G401 (cell line): ENCODE data around the gene RBM20. TPM values are rescaled to one million over a fixed set of nuclear protein-coding genes. Genes with fewer than 3 reads are reported as not detected.
"Not testable (repeated sequence)": the region's sequence is repeated elsewhere in the genome, so short reads cannot be mapped to it uniquely, and the experiment has no call there.

Source experiments
- DNase-seq: peaks from one replicate; pipeline ENCODE4 v3.0.0-alpha.2; 2015; ENCODE audit warnings: low spot score
- in situ Hi-C: cut with HindIII; loops from 2 replicates; pipeline ENCODE4 v1.10.0; 2016; ENCODE audit warnings: low sequenced_read_pairs, mixed read lengths
- total RNA-seq: library from RNA; depleted of rRNA; stranded (reverse); fragments of >200 nt; shearing (Covaris generic); gene quantifications from 2 replicates; pipeline ENCODE4 v1.2.3, GENCODE V29; 2014

Gene RBM20
- total RNA-seq, 1 experiment from 2014 or later, result 2.7 TPM

DNA sequence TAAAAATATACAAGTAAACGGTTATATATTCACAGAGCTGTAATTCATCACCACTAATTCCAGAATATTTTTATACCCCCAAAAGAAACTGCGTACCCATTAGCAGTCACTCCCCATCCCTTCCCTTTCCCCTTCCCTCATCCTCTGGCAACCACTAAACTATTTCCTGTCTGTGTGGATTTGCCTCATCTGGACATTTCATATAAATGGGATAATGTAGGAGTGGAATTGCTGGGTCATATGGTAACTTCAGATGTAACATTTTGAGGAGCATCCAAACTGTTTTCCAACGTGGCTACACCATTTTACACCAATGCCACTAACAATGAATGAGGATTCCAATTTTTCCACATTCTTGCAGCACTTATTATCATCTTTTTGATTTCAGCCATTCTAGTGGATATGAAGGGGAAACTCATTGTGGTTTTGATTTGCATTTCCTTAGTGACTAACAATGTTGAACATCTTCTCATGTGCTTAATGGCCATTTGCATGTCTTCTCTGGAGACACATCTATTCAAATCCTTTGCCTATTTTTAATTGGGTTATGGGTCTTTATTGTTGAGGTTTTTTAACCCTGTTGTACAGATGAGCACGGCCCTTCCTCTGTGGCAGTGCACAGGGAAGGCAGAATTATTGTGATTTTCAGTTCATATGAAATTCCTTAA lies 79.2 kb downstream of the RBM20 start:
- in situ Hi-C loops, result no loop called here
- no peak for DNase-seq

GRCh38 chr10:110724116-110724921 lies 80.2 kb downstream of the RBM20 start:
- no peak for DNase-seq
- in situ Hi-C loops, result no loop called here

GRCh38 chr10:110724937-110725336 lies 80.8 kb downstream of the RBM20 start:
- in situ Hi-C loops, result no loop called here
- no peak for DNase-seq

GRCh38 chr10:110725801-110726630 lies 81.9 kb downstream of the RBM20 start:
- no peak for DNase-seq
- in situ Hi-C loops, result no loop called here

- DNase-seq, in situ Hi-C loops: not testable (repeated sequence)
Measured at GRCh38 chr10:110727785-110728184, 83.6 kb downstream of the RBM20 start.

GRCh38 chr10:110730345-110731050 lies 86.4 kb downstream of the RBM20 start:
- in situ Hi-C loops, result no loop called here
- DNase-seq, result no peak

- in situ Hi-C loops, result no loop called here
- DNase-seq, result peak; percentile 51
Measured at GRCh38 chr10:110733218-110733952, 89.2 kb downstream of the RBM20 start.

DNA sequence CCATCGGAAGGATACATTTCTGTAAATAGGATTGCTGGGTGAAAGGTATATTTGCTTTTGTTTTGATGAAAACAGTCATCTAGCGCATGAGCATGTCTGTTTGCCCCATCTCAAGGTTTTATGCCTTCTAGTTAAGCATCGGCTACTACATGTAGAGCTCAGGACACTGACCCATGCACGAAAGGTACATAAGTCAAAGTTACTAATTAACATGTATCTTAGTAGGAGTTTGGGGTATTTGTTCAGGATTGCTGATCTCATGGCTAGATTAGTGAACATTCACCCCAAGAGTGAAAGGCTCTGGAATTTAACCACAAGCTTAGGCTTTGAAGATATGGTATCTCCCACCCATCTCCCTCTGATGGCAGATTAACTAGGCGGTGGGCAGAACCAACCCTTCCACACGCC lies 91.5 kb downstream of the RBM20 start:
- DNase-seq, result no peak
- in situ Hi-C loops, result no loop called here

GRCh38 chr10:110737886-110738634 lies 93.9 kb downstream of the RBM20 start:
- in situ Hi-C loops, result no loop called here
- no peak for DNase-seq

GRCh38 chr10:110739811-110740271 lies 95.7 kb downstream of the RBM20 start:
- DNase-seq, result no peak
- in situ Hi-C loops, result no loop called here

DNA sequence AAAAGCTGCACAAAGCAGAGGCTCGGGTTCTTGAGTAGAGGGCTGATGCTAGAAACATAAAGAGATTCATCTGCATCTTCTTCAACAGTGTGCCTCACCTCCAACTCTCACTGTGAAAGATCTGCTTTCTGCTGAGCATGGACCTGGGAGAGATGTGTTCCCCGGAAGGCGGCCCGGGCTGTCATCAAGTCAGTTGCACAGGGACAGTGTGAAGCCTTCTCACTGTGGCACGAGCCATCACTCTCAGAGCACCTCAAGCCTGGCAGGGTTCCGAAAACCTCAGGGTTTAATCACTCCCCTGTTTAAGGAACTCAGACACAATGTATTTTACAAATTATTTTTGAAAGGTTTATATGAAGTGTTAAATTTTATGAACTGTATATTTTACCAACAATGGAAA lies 98.7 kb downstream of the RBM20 start:
- DNase-seq, result no peak
- in situ Hi-C loops, result no loop called here

DNA sequence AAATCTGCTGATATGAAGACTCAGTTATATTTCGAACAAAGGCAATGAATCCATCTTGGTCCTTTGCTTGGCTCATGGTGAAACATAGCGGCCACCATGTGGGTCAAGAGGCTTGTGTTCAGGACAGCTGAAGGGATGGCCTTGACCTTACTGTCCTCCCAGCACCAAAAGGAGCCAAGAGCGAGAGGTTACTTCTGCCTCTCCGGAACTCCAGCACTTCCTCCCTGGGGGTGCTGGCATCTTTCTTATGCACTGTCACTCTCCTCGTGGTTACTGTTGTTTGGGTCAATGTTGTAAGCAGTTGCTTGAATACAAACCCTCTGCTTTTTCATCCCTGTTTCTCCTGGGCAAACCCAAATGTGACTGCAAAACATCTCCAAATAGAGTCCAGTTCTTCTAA lies 100.6 kb downstream of the RBM20 start:
- in situ Hi-C loops, result no loop called here
- DNase-seq, result no peak

GRCh38 chr10:110746254-110746826 lies 102.2 kb downstream of the RBM20 start:
- DNase-seq, result peak; percentile 79
- in situ Hi-C loops, result no loop called here

DNA sequence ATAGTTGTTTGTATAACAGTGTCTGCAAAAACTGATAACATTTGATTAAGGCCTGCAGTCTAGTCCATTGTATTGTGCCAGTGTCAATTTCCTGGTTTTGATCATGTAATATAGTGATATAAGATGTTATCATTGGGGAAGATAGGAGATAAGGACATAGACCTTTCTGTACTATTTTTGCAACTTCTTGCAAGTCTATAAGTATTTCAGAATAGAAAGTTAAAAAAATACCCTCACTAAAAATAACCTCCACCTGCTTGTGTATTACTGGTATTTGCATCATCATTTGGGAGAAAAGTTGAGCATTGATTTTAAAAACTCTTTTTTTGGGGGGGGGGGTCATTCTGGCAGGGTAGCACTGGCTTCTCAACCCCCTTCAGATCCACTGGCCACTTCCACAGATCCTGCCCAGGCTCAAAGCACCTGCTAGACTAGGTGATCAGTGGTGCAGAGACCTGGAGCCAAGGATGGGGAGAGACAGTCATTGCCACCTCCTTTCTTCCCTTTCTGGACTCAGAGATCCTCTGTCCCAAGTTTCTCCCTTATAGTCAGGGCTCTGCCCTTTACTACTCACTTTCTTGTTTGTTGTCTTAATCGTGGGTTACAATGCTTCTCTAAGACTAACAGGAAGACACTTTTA lies 103.0 kb downstream of the RBM20 start:
- in situ Hi-C loops, result no loop called here
- no peak for DNase-seq

- DNase-seq, result no peak
- in situ Hi-C loops, result no loop called here
Measured at GRCh38 chr10:110747609-110748464, 103.7 kb downstream of the RBM20 start.

- in situ Hi-C loops, result no loop called here
Measured at GRCh38 chr10:110748970-110749369, 104.8 kb downstream of the RBM20 start.

More at GRCh38 chr10:110748970-110749369, 104.8 kb downstream of the RBM20 start:
- DNase-seq, result no peak
